HG03342 (cell line): Measurements from ENCODE around the gene AREL1.

Experiments used
- ATAC-seq: cut with Tn5 transposase; IDR thresholded peaks from one replicate; pipeline ENCODE4 v1.9.1; 2021; ENCODE audit warnings: mild to moderate bottlenecking, moderate library complexity; ENCODE audit not compliant: unreplicated experiment

The AREL1 gene

GRCh38 chr14:74612350-74613021 is 100.4 kb downstream of the AREL1 start:
- peak; percentile 63 for ATAC-seq

GRCh38 chr14:74611650-74612349 is 101.1 kb downstream of the AREL1 start, which contains the start of gene LTBP2:
Gene LTBP2 (minus strand): TSS chr14:74612237. CDS start chr14:74611944, 293 bp downstream.
- ATAC-seq = no peak
